Gastrocnemius medialis (tissue), 4 donors: Measurements from ENCODE around the gene PTCD1. TPM values are rescaled to one million over a fixed set of nuclear protein-coding genes. Genes with fewer than 3 reads are reported as not detected.
"Not testable (repeated sequence)": the region's sequence is repeated elsewhere in the genome, so short reads cannot be mapped to it uniquely, and the experiment has no call there.

ENCODE experiments used
- ATAC-seq, 2 donors: fragments of 150-250 bp; one replicate each; pipeline ENCODE4 v1.9.1; 2016
- DNase-seq, 2 donors: peaks; one replicate each; pipeline ENCODE4 v3.0.0-alpha.2; 2019
- H3K27ac ChIP-seq, 4 donors: fragments of 200-600 bp; sonication (generic); 1 replicate in 1 of 4; 2 replicates in 3 of 4; pipeline ENCODE4 v1.5.1; 2016 to 2018; ENCODE audit warnings: mild to moderate bottlenecking in 2 of 4, moderate library complexity in 1 of 4
- H3K27me3 ChIP-seq, 3 donors: fragments of 200-600 bp; sonication (generic) in 2 of 3; 1 replicate in 1 of 3; 2 replicates in 2 of 3; pipeline versions ENCODE4 v1.5.1 to v1.6.0; 2016 to 2019; ENCODE audit warnings: mild to moderate bottlenecking in 1 of 3, moderate library complexity in 1 of 3
- H3K36me3 ChIP-seq, 2 donors: fragments of 200-600 bp; sonication (generic) in 1 of 2; one replicate each; pipeline ENCODE4 v1.5.1; 2017 to 2018
- H3K4me1 ChIP-seq, 2 donors: fragments of 200-600 bp; sonication (generic) in 1 of 2; one replicate each; pipeline ENCODE4 v1.5.1; 2016 to 2017; ENCODE audit warnings: mild to moderate bottlenecking in 2 of 2
- H3K4me3 ChIP-seq, 4 donors: fragments of 200-600 bp; sonication (generic) in 3 of 4; 1 replicate in 1 of 4; 2 replicates in 3 of 4; pipeline ENCODE4 v1.5.1; 2016 to 2019; ENCODE audit warnings: mild to moderate bottlenecking in 2 of 4
- H3K9me3 ChIP-seq, 3 donors: fragments of 200-600 bp; sonication (generic) in 2 of 3; 1 replicate in 1 of 3; 2 replicates in 2 of 3; pipeline ENCODE4 v1.5.1; 2016 to 2019
- CTCF ChIP-seq, 5 experiments: fragments of 450-650 bp in 3 of 5; fragments of 200-600 bp in 2 of 5; sonication (generic) in 2 of 5; IDR thresholded peaks in 4 of 5; conservative IDR thresholded peaks in 1 of 5; 1 replicate in 4 of 5; 2 replicates in 1 of 5; pipeline ENCODE4 v1.5.1; 2016 to 2019; ENCODE audit warnings: antibody characterized with exemption in 5 of 5, mild to moderate bottlenecking in 3 of 5, moderate library complexity in 3 of 5
- POLR2A ChIP-seq, 2 donors: fragments of 450-650 bp; IDR thresholded peaks; one replicate each; pipeline ENCODE4 v1.6.1; 2017; ENCODE audit warnings: antibody characterized with exemption in 2 of 2, mild to moderate bottlenecking in 2 of 2, moderate library complexity in 2 of 2
- in situ Hi-C, 4 donors: fragments of 200-750 bp; cut with MboI; loops; one replicate each; pipeline versions ENCODE4 v1.15.0 to v1.8.0; 2017; ENCODE audit warnings: low sequenced_read_pairs in 4 of 4
- intact Hi-C: fragments of 100-400 bp; cut with DNase I; formaldehyde crosslinking; loops from one replicate; pipeline ENCODE4 v1.15.1; 2023; ENCODE audit warnings: low total_unique reads
- total RNA-seq, 4 donors: library from RNA; depleted of rRNA; stranded (reverse); fragments of >200 nt; gene quantifications; one replicate each; pipeline versions ENCODE4 v1.1.0 to v1.2.3, GENCODE V29; 2016

The PTCD1 gene
- total RNA-seq, 4 donors from 2014 or later, result 7.8 to 14.1 (median 10.9) TPM

GRCh38 chr7:99387912-99388311 is 50.7 kb downstream of the PTCD1 start:
- Histone ChIP-seq H3K27ac (no peak overlapping the region), H3K27me3 (no peaks in the 10 kb centered on the region), H3K36me3 (peaks cover 0 to 4% of the 10 kb centered on the region in 2 donors), H3K4me3 (no peak overlapping the region), H3K9me3 (no peaks in the 10 kb centered on the region), H3K4me1 (peaks cover 0 to 8% of the 10 kb centered on the region in 2 donors)
- DNase-seq (no peak), ATAC-seq (no peak)
- TF ChIP-seq POLR2A (IDR thresholded peaks at IDR 0.05), result no peak
- TF ChIP-seq CTCF (IDR thresholded peaks at IDR 0.05 in 4 of 5, conservative IDR thresholded peaks at IDR 0.05 in 1 of 5), result no peak
- intact Hi-C loops, result no loop called here
- in situ Hi-C loops, result no loop called here

- H3K4me1 ChIP-seq, DNase-seq, H3K27ac ChIP-seq, H3K4me3 ChIP-seq, ATAC-seq, intact Hi-C loops, in situ Hi-C loops, H3K27me3 ChIP-seq, H3K9me3 ChIP-seq, H3K36me3 ChIP-seq: not testable (repeated sequence)
These were observed 51.4 kb downstream of the PTCD1 start for GRCh38 chr7:99387239-99387635.

GRCh38 chr7:99386584-99387238 is 51.9 kb downstream of the PTCD1 start:
- DNase-seq (no peak), ATAC-seq (peak in 1 of 2 donors; percentile 21)
- Histone ChIP-seq H3K27me3 (no peaks in the 10 kb centered on the region), H3K27ac (no peak overlapping the region), H3K4me1 (no peaks in the 10 kb centered on the region), H3K9me3 (no peaks in the 10 kb centered on the region), H3K4me3 (no peak overlapping the region), H3K36me3 (peaks cover 0 to 4% of the 10 kb centered on the region in 2 donors)
- intact Hi-C loops (no loop called here), in situ Hi-C loops (no loop called here)
- TF ChIP-seq CTCF (IDR thresholded peaks at IDR 0.05 in 4 of 5, conservative IDR thresholded peaks at IDR 0.05 in 1 of 5), result no peak
- no peak for TF ChIP-seq POLR2A (IDR thresholded peaks at IDR 0.05)

- Histone ChIP-seq H3K4me3 (no peak overlapping the region), H3K9me3 (no peaks in the 10 kb centered on the region), H3K27ac (no peak overlapping the region)
These were observed 53.0 kb downstream of the PTCD1 start for GRCh38 chr7:99385564-99385963.

GRCh38 chr7:99384523-99384922 is 54.1 kb downstream of the PTCD1 start:
- Histone ChIP-seq H3K27ac (no peak overlapping the region), H3K4me1 (peaks cover 3 to 15% of the 10 kb centered on the region in 2 donors), H3K36me3 (peaks cover 0 to 4% of the 10 kb centered on the region in 2 donors), H3K4me3 (no peak overlapping the region), H3K9me3 (no peaks in the 10 kb centered on the region), H3K27me3 (no peaks in the 10 kb centered on the region)
- in situ Hi-C loops (no loop called here), intact Hi-C loops (no loop called here)
- ATAC-seq (no peak), DNase-seq (no peak)
- no peak for TF ChIP-seq CTCF (IDR thresholded peaks at IDR 0.05 in 4 of 5, conservative IDR thresholded peaks at IDR 0.05 in 1 of 5)
- no peak for TF ChIP-seq POLR2A (IDR thresholded peaks at IDR 0.05)

More at GRCh38 chr7:99385564-99385963, 53.0 kb downstream of the PTCD1 start:
- ATAC-seq (no peak), DNase-seq (no peak)
- no peak for TF ChIP-seq POLR2A (IDR thresholded peaks at IDR 0.05)
- TF ChIP-seq CTCF (IDR thresholded peaks at IDR 0.05 in 4 of 5, conservative IDR thresholded peaks at IDR 0.05 in 1 of 5), result no peak
- H3K4me1 ChIP-seq, result peaks cover 0 to 7% of the 10 kb centered on the region in 2 donors
- intact Hi-C loops, result no loop called here
- H3K36me3 ChIP-seq, result peaks cover 0 to 4% of the 10 kb centered on the region in 2 donors
- H3K27me3 ChIP-seq, result no peaks in the 10 kb centered on the region
- in situ Hi-C loops, result no loop called here
